G401 (cell line): ENCODE data around the gene ADCY5. TPM values are rescaled to one million over a fixed set of nuclear protein-coding genes. Genes with fewer than 3 reads are reported as not detected.

ENCODE experiments used
- DNase-seq: peaks from one replicate; pipeline ENCODE4 v3.0.0-alpha.2; 2015; ENCODE audit warnings: low spot score
- in situ Hi-C: cut with HindIII; loops from 2 replicates; pipeline ENCODE4 v1.10.0; 2016; ENCODE audit warnings: low sequenced_read_pairs, mixed read lengths
- total RNA-seq: library from RNA; depleted of rRNA; stranded (reverse); fragments of >200 nt; shearing (Covaris generic); gene quantifications from 2 replicates; pipeline ENCODE4 v1.2.3, GENCODE V29; 2014

ADCY5 gene
- total RNA-seq, 1 experiment from 2014 or later: 0.07 TPM

DNA sequence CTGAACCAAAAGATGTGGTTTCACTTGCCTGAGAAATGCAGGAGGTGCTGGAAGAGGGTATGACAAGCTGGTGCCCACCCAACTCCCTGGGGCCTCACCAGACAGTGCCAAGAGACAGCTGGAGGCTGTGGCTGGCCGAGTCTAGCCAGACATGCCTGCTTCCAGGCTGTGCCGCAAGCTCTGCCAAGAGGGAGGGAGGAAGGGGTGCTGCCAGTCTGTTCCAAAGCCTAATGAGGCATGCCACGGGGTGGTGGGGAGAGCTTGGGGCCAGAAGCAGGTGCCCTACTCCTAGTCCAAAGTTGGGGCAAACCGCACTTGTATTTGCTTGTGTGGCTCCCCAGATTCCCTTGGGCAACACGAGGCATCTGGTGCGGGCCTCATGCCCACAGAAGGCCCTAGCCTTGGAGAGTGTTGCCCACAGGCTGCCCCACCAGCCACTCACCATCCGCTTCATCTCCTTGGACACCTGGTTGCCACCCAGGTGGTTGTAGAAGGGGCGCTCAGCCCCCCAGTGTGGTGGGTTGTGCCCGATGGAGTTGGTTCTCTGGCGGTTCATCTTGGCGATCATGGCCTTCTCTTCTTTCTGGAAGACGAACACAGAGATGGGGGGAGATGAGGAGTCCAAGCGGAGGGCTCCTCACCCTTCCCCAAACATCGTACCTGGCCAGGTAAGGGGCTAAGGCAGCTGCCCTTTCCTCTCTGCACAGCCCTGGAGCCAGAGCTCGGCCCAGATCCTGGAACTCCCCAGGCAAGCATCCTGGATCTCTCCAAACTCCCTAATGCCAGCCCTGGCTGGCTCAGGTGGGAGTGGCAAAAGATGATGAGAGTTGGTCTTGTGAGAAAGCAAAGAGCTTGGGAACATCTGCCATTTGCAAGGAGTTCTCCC is 123.8 kb downstream of the ADCY5 start:
- DNase-seq: no peak
- in situ Hi-C loops: no loop called here

DNA sequence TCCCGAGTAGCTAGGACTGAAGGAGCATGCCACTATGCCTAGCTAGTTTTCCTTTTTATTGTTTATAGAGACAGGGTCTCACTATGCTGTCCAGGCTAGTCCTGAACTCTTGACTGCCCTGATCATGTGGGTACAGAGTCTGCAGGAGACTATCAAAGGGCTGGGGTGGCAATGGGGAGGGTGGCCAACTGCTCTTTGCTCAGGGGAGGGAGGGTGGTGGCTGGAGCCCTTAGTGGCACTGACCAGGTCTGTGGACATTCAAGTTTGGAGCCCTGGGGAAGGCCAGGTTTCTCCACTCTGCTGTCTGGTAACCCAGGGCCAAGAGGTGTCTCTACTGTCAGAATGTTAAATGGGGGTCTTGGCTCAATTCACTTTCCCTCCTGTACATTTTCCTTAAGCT is 125.1 kb downstream of the ADCY5 start:
- in situ Hi-C loops: no loop called here
- DNase-seq: no peak

- no peak for DNase-seq
- in situ Hi-C loops: no loop called here
These were observed 126.0 kb downstream of the ADCY5 start for GRCh38 chr3:123322866-123323265.

- in situ Hi-C loops: no loop called here
- DNase-seq: no peak
These were observed 127.1 kb downstream of the ADCY5 start for GRCh38 chr3:123321806-123322205.

GRCh38 chr3:123320221-123320620 is 128.7 kb downstream of the ADCY5 start:
- DNase-seq: no peak
- in situ Hi-C loops: no loop called here

DNA sequence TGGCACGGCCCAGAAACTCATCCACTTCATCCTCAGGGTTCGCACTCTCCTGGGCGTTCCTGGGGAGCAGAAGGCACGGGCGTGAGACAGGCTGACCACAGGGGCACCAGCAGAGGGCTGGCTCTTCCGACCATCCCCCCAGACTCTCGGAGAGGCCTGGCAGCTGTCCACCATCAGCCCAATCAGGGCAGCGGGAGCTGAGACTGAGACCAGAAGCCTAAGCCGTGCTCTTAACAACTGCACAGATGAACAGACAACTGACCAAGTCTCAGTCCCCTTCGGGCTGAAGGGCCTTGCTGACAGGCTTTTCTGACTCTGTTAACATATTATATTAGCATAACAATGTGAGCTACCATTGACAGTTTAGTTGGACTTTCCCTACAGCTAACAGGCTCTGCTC is 129.1 kb downstream of the ADCY5 start:
- no peak for DNase-seq
- in situ Hi-C loops: no loop called here

DNA sequence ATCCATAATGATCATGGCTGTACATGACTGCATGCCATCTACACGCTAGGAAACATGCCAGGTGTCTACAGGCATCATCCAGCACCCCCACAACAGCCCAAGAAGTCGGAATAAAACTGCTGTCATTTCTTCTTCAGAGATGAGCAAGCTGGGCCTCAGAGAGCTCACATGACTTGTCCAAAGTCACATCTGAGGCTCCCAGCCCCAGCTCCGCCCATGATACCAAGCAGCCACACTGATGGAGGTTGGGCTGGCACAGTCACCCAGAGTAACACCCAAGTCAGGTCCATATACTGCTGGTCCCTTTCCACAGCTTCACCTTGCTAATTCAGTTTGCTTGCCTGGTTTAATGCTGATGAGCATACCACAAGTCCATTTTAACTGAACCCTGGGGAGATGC is 130.5 kb downstream of the ADCY5 start:
- DNase-seq: no peak
- in situ Hi-C loops: no loop called here

DNA sequence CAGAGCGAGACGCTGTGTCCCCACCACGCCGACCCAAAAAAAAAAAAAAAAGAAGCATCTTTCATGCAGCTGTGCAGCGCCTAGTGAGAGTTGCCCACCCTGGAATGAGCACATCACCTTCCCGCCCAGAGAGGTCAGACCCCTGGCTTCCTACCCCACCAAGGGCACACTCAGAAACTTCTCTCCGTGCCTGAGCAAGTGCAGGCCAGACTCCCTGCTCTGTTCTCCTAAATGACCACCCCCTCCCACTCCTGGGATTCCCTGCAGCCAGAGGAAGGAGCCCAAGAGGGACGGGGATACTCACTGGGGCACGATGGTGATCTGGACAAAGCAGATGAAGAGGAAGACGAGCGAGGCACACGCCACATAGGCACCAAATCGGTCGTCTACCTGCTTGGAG is 131.2 kb downstream of the ADCY5 start:
- DNase-seq: no peak
- in situ Hi-C loops: no loop called here

- in situ Hi-C loops: no loop called here
- no peak for DNase-seq
These were observed 133.7 kb downstream of the ADCY5 start for GRCh38 chr3:123315271-123315595.

DNA sequence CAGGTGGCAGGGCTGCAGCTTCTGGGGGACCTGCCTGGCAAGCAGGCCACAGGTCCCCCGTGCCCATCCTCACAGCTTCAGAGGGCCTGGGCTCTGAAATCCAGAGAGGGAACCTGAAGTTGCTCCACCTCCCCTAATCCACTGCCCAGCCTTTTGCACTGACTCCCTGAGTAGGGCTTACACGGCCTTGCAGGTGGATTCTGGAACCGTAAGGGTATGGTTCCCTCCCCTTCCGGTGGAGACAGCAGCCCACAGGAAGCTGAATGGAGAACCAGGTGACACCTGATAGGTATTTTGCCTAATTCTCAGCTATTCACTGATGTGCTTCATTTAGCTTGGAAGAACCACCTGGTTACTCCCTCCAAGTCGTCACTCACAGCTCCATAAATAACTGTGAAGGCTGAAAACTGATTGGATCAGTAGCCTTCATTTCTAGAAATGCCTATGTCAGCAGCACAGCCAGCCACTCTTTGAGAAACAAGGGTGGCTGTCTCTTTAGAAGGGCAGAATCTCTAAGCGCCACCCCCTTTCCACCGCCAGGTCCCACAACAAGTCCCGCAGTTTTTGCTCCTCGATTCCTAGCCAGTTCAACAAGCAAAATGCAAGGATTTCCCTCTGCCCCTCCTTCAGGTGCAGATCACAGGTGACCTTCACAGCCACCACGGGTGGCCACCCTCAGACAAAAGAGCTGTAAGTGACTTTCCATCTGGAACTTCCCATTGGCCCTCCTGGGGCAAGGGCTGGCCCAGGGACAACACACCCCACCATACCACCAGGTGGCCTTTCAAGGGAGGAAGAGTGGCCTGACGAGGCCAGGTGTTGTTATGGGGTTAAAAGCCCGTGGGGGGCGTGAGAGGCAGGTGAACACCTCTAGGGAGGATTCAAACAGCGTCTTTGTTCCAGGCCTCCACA is 134.3 kb downstream of the ADCY5 start:
- in situ Hi-C loops: no loop called here
- no peak for DNase-seq

DNA sequence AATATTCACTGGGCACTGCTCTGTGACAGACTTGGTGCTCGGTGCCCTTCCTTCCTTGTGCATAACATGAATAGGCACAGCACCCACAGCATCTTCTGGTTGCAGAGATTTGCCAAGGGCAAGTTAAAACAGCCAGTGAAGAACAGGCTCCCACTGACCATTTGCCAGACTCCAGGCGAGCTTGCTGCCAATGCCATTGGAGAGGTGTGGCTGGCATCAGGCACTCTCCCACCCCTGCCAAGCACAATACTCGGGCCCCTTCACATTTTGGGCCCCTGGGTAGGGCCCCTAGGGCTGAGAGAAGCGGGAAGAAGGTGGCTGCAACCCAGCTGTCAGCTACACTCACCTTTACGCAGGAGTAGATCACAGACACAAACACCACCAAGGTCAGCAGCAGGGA is 135.0 kb downstream of the ADCY5 start:
- no peak for DNase-seq
- in situ Hi-C loops: no loop called here

- in situ Hi-C loops: no loop called here
- no peak for DNase-seq
These were observed 136.3 kb downstream of the ADCY5 start for GRCh38 chr3:123312331-123313265.

GRCh38 chr3:123311201-123311600 is 137.7 kb downstream of the ADCY5 start:
- in situ Hi-C loops: no loop called here

DNA sequence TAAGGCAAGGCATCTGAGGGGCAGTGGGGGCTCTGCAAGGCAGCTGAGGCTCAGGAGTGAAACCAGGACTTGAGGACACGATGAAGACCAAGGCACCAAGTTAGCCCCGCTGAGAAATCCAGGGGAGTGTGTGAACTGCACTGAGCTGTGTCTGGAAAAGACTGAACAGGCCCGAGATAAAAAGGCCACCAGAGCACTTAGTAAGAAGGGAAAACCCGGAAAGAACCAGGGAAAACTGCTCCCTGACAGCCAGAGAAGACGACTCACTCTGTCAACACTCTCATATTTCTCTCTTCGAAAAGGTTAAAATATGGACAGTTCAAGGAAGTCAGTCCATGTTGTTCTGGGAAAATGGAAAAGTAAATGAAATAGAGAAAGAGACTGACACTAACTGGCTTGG is 138.1 kb downstream of the ADCY5 start:
- no peak for DNase-seq
- in situ Hi-C loops: no loop called here

More at GRCh38 chr3:123311201-123311600, 137.7 kb downstream of the ADCY5 start:
- DNase-seq: no peak

DNA sequence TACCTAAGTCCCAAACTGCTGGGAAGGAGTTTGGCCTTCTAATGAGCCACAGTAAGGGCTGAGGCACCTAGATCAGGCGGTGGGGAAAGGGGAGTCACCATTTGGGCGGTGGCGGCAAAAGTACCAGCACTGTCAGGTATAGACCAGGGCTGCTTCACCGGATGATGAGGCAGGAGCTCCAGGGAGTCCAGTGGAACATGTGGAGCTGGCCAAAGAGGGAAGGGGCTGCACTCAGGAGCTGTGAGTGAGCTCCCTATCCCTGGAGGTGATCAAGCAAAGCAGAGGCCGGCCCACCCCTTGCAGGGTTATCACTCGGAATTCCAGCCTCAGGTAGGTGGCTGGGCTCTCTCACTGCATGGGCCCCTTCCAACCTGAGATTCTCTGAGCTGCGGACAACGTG is 138.7 kb downstream of the ADCY5 start:
- no peak for DNase-seq
- in situ Hi-C loops: no loop called here

GRCh38 chr3:123307064-123307463 is 141.8 kb downstream of the ADCY5 start:
- no peak for DNase-seq
- in situ Hi-C loops: no loop called here

GRCh38 chr3:123305192-123305591 is 143.7 kb downstream of the ADCY5 start:
- DNase-seq: peak; percentile 14
- in situ Hi-C loops: no loop called here

DNA sequence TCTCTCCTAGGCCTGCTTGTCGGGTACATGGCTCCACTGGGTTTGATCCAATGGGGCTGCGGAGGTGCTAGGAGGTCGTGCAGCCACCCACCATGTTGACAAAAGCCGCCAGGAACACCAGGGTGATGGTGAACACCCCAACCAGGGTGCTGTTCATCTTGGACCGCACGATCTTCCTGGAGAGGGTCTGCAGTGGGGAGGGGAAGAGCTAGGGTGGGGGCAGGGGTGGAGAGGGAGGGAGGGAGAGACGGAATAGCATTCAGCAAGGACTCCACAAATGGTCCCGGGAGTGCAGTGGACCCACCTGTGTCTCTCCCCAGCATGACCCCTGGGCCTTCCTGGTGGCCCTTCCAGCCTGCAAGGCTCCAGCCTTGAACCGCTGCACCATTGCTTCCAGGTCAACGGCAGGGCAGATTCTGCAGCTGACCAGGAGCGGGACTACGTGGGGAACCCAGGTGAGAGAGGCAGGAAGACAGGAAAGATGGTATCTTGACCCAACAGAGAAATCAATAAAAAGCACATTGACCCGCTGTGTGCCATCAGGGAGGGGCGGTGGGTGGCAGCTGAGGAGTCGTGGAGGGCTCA is 144.8 kb downstream of the ADCY5 start:
- in situ Hi-C loops: no loop called here

GRCh38 chr3:123302961-123303360 is 145.9 kb downstream of the ADCY5 start:
- in situ Hi-C loops: no loop called here
- no peak for DNase-seq

More for the DNA sequence above, 144.8 kb downstream of the ADCY5 start:
- no peak for DNase-seq
